ENCODE data around the gene KDM2B.
A peak's percentile ranks its signal among the peaks of the same experiment; 100 is the strongest.

Gene KDM2B

DNA sequence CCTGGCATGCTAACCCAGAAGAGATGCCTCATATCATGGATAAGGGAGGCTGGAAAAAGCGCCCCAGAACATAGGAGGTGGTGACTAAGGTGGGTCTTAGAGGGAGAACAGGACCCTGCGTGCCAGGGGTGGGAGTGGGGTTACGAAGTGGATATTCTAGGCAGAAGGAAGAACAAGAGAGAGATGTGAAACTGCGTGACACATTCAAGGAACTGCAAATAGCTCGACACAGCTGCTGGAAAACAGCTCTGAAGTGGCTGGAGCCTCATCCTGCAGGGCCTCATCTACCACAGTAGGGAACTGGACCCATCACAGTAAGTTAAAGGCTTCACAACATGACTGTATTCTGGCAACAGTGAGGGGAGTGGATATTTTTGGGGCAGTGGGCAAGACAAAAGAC, 119.8 kb downstream of the KDM2B start:
- no peak for DNase-seq (ENCODE audit: low read depth, low spot score)

DNA sequence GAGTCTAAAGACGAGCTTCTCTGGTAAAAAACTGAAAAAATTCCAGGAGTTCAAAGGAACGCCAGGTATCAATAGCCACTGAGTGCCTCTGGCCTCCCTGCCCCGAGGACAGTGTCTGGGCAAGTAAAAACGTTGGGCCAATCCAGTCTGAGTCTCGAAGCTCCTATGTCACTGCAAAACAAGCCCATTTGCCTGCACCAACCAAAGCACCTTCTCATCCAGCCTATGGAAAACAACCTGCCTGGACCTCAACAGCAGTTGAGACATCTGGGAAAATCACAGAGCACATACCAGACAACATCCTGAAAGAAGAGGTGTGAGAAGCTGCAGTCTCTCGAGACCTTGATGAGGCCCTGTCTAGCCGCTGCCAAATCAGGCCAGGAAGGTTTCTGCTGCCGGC, 124.3 kb downstream of the KDM2B start:
- no peak for DNase-seq (ENCODE audit: low read depth, low spot score)

DNA sequence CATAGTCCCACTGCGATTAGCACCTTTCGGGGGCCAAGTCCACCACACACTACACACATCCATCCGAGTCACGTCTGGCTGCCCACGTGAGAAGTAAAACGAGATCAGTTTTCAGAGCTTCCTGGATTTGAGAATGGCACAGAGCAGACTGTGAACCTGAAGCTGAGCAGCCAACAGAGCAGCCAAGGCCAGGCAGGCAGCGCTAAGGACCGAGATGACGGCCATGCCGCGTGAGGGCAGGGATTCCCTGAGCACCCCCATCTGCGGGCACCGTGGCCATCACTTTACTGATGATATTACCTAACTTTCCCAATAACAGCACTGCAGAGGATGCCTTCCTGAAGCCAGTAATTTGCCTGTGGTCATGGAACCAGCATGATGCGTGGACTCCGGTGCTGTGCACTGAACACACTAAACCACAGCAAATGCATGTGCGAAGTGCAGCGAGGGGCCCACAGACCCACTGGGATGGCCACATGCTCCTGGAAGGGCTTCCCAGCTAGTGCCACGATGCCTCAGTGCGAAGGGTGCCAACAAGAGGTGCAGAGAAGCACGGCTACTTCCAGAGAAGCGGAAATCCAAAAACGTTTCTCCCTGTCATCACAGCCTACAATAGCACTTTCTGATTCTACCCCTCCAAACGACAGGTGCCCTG, 124.9 kb downstream of the KDM2B start:
- no peak for DNase-seq (ENCODE audit: low read depth, low spot score)

DNA sequence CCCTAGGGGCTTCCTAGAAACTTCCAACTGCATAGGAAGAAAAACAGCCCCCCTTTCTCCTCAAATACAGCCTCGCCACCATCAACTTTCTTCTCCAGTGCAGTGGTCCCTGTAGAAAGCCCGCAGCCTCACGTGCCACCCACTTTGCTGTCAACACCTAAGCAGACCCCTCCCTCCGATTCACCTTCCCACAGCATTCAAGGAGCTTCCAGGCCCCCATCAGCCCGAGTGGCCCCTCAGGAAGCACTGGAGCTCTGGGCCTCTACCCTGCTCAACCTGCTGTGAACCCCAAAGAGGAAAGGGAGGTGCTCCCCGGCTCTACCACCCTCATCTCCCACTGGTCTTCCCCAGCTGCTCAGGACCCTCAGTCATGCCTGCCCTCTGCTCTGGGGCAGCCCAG, 125.9 kb downstream of the KDM2B start:
- no peak for DNase-seq (ENCODE audit: low read depth, low spot score)

DNA sequence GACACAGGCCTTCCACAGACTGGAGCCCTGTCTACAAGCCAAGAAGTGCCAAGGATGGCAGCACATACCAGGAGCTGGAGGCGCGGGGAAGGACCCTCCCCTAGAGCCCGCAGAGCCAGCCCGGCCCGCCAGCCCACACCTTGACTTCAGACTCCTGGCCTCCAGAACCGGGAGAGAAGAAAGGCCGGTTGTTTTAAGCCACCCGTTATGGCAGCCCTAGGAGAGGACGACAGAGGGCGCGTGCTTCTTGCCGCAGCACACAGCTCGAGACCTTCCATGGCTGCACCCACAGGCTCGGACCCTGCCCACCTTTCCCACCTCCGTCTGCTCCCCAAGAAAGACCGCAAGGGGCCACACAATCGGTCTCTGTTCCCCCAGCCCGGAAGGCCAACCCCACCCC, 127.2 kb downstream of the KDM2B start:
- no peak for DNase-seq (ENCODE audit: low read depth, low spot score)

DNA sequence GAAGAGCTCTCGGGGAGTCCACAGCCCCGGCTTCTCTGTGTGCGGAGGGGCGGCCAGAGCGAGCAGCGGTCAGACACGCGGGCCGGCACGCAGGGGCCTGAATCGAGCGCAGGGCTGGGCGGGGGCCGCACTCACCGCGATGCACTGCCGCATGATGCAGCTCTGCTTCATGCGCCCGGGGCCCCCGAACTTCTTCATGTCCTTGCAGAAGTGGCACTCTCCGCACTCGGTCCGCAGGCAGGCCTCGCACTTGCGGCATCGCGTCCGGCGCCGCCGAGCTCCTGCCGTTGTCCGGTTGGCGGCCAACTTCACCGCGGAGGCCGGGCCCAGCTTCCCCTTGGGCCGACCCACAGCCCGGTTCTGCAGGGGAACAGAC, 127.8 kb downstream of the KDM2B start:
- DNase-seq (ENCODE audit: low read depth, low spot score), result no peak

DNA sequence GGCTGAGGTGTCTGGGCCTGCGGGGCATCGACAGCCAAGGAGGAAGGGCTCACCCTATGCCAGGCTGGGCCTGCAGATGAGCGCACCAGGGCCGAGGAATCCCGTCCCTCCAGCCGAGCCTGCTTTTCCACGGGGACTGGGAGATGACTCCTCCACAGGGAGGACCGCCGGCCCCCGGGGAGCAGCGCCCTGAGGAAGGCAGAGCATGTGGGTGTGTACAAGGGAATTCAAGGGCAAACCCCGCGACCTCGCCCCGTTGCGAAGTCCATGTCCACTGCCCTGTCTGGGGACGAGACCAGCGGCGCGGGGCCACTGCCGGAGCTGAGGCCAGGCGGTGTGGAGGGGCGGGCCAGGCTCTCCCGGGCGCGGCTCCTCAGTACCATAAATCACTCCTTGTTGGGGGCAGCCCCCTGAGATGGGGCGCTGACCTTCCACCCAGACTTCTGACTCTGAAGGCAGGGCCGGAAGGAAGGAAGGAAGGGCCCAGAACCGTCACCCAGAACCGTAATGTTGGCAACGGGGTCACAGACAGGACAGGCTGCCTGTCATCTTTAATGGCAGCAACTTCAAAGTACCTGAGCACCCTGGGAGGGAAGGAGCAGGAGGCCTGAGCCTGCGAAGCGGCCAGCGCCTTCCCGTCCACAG, 128.4 kb downstream of the KDM2B start:
- no peak for DNase-seq (ENCODE audit: low read depth, low spot score)

DNA sequence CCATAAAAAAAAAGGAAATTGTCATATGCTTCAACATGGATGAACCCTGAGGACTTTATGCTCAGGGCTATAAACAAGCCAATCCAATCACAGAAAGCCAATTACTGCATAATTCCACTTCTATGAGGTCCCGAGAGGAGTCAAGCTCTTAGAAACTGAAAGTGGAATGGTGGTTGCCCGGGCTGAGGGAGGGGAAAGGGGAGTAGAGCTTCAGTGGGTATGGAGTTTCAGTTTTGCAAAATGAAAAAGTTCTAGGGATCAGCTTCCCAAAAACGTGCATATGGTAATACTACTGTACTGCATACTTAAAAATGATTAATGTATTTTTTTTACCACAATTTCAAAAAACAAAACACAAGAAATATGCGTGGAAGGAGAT, 128.9 kb downstream of the KDM2B start:
- no peak for DNase-seq (ENCODE audit: low read depth, low spot score)

DNA sequence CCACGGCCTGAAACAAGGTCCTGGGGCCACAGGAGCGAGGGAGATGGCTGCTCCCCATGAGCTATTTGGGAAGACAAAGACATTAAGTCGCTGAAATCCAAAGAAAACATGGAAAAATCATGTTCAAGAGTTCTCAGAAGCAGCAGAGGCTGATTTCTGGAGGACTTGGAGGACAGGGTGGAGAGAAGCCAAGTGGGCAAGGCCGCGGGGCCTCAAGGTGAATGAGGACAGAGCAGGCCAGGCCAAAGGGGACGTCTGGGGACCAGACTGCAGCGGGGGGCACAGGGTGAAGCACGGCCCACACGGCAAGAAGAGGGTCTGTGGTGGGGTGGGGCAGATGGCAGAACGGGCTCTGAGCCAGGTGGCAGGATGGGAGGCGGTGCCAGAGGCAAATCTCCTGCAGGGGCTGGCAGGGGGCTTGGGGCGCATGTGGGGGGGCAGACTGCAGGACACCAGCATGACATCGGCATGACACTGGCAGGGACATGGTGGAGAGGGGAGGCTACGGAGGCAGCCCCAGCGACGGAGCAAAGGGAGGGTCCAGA, 132.0 kb downstream of the KDM2B start:
- DNase-seq (ENCODE audit: low read depth, low spot score), result no peak

DNA sequence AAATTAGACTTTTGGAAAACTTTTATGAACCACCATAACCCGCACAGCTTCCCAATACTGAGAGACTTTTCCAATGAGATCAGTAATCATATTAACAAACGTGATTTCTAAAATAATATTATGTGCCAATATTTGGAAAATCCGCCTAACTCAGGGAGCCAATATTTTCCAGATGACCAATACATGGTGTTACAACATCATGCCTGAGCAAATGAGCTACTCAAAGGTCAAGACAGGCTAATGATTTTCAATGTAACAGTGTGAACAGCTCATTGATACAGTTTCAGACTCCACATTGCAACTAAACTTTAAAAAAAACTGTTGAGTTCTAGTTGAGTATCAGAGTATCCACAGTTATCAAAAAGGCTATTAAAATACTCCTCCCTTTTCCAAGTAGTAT, 134.1 kb downstream of the KDM2B start:
- no peak for DNase-seq (ENCODE audit: low read depth, low spot score)

DNA sequence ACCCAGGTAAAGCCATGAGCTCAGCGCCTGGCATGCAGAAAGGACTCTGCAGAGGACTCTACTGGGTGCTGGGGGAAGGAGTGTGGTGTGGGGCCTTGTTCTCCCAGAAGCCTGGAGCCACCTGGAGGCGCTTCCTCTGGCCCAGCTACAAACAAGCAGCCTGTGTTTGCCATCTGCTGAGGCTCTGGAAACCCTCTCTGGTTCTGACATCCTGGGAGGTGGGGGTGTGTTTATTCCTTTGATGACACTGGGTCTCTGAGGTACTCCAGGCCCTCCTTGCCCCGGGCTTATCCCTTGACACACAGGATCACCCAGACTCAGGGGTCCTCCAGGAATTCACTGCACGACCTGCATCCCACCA, 136.0 kb downstream of the KDM2B start:
- DNase-seq (ENCODE audit: low read depth, low spot score), result no peak

DNA sequence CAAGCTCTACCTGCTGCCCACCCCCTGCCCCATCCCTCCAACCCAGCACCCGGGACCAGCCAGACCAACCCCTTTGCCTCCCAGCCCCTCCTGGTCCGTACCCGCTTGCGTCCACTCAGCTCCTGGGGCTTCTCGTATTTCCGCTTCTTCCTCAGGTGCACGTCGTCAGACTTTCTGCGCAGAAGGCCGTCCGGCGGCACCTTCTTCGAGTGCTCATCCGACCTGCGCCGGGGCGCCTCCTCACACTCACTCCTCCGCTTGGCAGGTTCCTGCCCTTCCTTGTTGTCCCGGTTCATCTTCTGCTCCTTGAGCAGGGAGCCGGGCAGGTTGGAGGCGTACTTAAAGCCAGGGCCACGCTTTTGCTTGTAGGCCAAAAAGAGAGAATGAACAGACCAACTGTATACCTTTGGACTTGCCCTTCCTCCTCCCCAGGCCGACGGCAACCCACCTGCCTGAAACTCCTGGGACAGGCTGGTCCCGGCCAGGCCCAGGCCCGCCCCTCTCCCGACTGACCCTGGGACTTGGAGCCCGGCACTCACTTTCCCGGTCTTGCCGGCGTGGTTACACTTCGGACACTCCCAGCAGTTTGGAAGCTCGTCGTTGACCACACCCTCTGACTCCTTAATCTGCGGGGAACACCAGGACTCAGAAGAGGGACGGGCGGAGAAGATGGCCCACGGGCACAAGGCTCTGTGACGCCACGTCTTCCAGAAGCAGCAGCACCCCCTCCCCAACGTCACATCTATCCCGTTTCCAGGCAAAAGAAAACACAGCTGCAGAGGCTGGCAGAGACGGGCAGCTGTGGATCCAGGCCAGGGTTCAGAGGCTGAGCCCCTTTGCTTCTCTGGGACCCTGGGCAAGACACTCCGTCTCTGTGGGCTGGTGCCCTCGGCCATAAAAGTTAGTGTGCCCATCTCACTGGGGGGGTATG, 136.6 kb downstream of the KDM2B start:
- no peak for DNase-seq (ENCODE audit: low read depth, low spot score)

DNA sequence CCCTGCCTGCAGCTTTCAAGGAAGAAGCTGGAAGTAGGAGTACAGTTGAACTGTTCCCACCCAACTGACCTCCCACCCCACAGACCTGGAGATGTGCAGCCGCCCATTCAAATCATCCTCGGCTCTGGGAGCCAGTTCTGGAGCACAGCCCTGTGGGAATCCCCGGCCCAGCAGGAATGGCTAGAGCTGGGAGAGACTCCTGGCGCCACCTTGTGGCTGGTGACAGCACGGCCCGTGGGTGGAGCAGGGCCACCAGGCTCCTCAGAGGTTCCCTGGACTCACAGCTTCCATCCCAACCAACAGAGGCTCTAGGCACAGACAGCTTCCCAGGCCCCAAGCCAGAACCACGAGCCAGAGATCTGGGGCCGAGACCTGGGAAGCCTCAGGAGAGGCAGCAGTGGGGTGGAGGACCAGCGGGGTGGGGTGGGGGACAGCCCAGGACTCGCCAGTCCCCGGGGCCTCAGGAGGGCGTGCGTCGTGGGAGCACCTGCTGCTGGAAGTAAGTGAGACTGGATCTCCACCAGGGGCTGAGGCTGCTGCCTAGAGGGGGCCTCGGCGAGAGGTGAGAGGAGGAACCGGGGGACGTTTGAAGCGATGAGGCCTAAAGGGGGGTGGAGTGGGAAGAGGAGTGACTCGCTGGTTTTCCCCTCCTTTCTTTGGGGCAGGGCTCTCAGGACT, 137.5 kb downstream of the KDM2B start:
- peak; percentile 46 for DNase-seq (ENCODE audit: low read depth, low spot score)

DNA sequence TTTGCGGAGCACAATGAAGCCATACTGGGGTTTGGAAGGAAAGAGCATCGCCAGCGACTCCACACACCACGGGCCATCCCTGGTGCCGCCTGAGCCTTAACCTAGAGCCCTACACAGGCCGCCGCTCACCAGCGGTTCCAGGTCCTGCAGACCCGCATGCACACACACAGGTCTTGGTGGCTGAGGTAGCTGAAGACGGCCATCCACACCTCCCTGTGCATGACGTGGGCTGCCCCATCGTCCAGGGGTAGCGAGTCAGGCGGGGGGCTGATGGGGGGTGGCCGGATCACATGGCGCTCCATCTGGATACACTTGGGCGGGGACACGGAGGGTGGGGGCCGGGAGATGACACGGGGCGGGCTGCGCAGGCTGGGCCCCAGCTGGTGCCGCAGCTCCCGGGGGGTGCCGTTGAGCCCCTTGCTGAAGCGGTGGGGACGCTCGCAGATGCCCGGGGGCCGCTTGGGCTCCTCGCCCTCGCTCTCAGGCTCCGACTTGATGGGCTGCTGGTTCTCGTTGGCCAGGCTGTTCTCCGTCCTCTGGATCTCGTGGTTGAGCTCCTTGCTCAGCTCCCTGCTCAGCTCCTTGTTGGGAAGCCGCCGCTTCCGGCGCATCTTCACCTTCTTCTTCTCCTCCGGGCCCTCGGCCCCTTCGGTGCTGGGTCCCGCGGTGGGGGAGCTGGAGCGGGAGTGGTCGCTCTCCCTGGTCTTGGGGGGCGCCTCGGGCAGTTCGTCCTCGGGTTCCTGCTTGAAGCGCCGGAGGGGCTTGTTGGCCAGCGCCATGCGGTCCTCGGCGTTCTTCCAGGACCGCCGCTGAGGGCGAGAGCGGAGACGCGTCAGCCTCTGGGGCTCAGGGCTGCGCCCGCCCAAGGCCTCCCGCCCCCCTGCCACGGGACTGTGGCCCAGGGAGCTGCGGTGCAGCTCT, 138.5 kb downstream of the KDM2B start:
- no peak for DNase-seq (ENCODE audit: low read depth, low spot score)

DNA sequence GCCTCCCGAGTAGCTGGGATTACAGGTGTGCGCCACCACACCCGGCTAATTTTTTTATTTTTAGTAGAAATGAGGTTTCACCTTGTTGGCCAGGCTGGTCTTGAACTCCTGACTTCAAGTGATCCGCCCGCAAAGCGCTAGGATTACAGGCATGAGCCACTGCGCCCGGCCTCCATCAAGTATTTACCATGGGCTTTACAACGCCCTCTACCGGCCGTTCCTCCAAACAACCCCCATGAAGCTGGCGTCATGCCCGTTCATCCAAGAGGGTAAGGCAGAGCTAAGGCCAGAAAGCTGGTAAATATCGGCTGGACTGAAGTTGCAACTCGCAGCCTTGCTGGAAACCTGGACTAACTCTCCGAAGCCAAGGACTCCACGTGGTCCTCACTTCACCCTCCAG, 139.3 kb downstream of the KDM2B start:
- no peak for DNase-seq (ENCODE audit: low read depth, low spot score)

DNA sequence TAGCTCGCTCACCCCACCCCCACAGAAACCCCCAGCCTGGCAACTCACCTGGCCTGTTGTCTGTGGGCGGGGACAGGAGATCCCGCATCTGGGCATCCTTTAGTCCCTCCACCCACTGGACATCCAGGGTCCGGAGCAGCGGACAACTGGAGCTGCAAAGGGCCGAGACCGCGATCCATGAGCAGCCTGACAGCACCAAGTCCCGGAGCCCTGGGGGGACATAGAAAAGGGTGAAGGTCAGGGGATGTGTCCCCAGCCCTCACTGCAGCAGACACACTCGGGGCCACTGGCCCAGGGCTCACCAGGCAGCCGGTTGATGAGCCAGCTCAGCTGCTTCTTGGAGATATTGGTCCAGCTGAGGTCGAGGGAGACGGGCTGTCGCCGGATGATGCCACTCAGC, 140.1 kb downstream of the KDM2B start:
- no peak for DNase-seq (ENCODE audit: low read depth, low spot score)

DNA sequence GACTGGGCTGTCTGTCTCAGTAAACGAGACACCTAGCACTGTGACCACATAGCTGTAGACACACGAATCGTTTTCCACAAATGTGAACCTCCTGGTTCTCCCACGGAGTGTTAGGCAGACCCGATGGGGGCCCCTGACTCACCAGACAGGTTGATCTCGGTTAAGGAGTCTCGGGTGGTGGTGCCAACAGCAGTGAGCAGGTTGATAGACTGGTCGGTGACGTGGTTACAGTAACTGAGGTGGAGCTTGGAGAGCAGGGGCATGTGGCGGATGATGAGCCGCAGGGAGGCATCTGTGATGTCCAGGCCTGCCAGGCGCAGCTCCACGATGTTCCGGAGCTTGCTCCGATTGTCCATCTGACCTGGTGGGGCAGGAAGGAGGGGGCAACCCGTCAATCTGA, 141.1 kb downstream of the KDM2B start:
- no peak for DNase-seq (ENCODE audit: low read depth, low spot score)

DNA sequence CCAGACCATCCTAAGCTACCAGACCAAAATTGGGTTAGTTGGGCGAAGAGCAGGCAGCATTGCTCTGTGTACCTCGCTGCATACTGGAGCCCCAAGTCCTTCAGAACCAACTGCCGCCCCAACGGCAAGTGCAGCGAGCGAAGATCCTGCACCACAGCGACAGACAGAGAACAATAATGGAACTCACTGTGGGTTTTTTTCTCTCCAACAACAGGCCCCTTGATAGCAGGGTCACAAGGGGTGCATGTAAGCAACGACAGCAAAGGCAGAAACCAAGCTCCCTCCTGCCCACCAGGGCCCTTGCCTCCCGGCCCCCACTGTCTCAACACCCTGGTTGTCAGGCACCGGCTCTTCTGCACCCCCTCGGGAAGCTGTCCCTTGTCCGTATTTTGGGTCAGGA, 141.9 kb downstream of the KDM2B start:
- DNase-seq (ENCODE audit: low read depth, low spot score), result no peak

DNA sequence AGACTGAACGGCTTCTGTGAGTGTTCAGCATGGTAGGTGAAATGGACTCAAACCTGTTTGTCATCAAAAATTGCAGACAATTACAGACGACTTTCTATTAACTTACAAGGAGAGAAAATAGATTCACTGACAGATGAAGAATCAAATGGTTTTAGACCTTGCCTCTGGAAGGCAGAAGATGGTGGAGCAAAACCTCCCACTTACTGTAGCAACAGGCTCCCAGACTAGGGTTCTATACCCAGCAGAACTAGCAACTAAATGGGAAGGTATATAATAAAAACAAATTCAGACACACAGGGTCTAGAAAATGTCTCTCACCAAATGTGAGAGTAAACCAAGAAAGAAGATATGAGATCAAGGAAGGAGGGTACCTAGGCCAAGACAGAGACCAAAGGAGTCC, 144.1 kb downstream of the KDM2B start:
- DNase-seq (ENCODE audit: low read depth, low spot score), result no peak

DNA sequence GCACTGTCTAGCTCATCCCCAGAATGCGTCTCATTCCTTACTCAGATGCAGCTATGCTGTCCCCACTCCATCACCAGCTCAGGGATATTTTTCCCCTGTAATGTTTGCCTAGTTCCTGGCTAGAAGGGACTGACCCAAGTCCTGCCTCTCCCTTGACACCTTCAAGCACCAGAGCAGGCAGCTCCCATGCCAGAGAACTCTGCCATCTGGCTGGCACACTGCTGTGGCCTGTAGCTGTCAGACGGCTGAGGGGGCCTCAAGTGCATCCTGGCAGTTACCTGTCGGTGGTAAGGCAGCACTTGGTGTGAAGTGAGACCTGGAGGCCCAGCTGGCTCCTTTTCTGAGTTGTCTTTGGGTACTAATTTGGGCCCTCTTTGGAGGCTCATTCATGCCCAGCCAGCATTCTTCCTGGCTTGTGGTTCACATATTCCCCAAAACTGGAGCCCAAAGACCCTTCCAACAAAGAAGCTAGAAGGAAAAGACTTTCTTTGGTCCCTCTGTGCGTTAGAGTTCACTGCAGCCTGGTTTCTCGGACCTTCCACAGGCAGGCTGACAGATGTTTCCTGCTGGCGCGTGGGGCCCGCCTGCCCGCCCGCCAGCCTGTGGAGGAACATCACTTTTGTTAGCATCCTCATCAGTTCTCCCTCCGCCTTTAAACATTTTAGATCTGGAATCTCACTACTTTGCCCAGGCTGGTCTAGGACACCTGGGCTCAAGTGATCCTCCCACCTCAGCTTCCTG, 147.9 kb downstream of the KDM2B start:
- DNase-seq (ENCODE audit: low read depth, low spot score), result no peak

Data from activated naive CD8-positive, alpha-beta T cell treated with anti-CD3 and anti-CD28 coated beads, Interleukin-2, amount 50 U/mL, for 16 hours (primary cell).